Coronary artery (tissue), 2 donors: Measurements from ENCODE around the gene CRYM.
A peak's percentile ranks its signal among the peaks of the same experiment; 100 is the strongest.
"Not testable (repeated sequence)": the region's sequence is repeated elsewhere in the genome, so short reads cannot be mapped to it uniquely, and the experiment has no call there.

Source experiments
- DNase-seq: peaks from one replicate; pipeline ENCODE4 v3.0.0-alpha.2; 2017; ENCODE audit warnings: low spot score
- H3K27ac ChIP-seq, 2 donors: fragments of 200-600 bp; sonication (generic); one replicate each; pipeline ENCODE4 v1.5.1; 2016 to 2019
- H3K4me3 ChIP-seq: fragments of 200-600 bp; sonication (generic); 2 replicates; pipeline ENCODE4 v1.5.1; 2016; ENCODE audit warnings: mild to moderate bottlenecking, moderate library complexity
- CTCF ChIP-seq: fragments of 200-600 bp; sonication (generic); IDR thresholded peaks from one replicate; pipeline ENCODE4 v1.5.1; 2019; ENCODE audit warnings: antibody characterized with exemption

CRYM gene

GRCh38 chr16:21302898-21303528 is 24.9 kb upstream of the CRYM start:
- no peak for DNase-seq
- Histone ChIP-seq H3K27ac (peak overlapping the region in 1 of 2 donors; percentile 94), H3K4me3 (no peak overlapping the region)
- no peak for TF ChIP-seq CTCF

- peak overlapping the region; percentile 73 for H3K4me3 ChIP-seq
- no peak for TF ChIP-seq CTCF
- H3K27ac ChIP-seq: peak overlapping the region in 1 of 2 donors; percentile 94
- no peak for DNase-seq
Measured at GRCh38 chr16:21302454-21302853, 24.4 kb upstream of the CRYM start.

GRCh38 chr16:21301895-21302291 is 23.8 kb upstream of the CRYM start:
- DNase-seq: no peak
- peak overlapping the region; percentile 68 to 94 for H3K27ac ChIP-seq
- TF ChIP-seq CTCF: no peak

GRCh38 chr16:21301168-21301894 is 23.2 kb upstream of the CRYM start:
- peak overlapping the region; percentile 68 to 94 for H3K27ac ChIP-seq
- H3K4me3 ChIP-seq: peak overlapping the region; percentile 73
- peak; percentile 85 for DNase-seq
- no peak for TF ChIP-seq CTCF

More at GRCh38 chr16:21301895-21302291, 23.8 kb upstream of the CRYM start:
- peak overlapping the region; percentile 73 for H3K4me3 ChIP-seq

GRCh38 chr16:21300309-21301167 is 22.4 kb upstream of the CRYM start:
- peak; percentile 98 for DNase-seq
- peak; percentile 57 for TF ChIP-seq CTCF
- Histone ChIP-seq H3K4me3 (peak overlapping the region; percentile 73), H3K27ac (peak overlapping the region; percentile 68 to 94)

- DNase-seq, H3K4me3 ChIP-seq, H3K27ac ChIP-seq: not testable (repeated sequence)
Measured at GRCh38 chr16:21289789-21290188, 11.7 kb upstream of the CRYM start.

GRCh38 chr16:21285314-21285713 is 7.2 kb upstream of the CRYM start:
- DNase-seq: no peak
- peak overlapping the region in 1 of 2 donors; percentile 41 for H3K27ac ChIP-seq

More at GRCh38 chr16:21285314-21285713, 7.2 kb upstream of the CRYM start:
- no peak overlapping the region for H3K4me3 ChIP-seq
- no peak for TF ChIP-seq CTCF
